PFSK-1 (cell line): ENCODE data around the gene PHOSPHO1.

Experiments used
- POLR2AphosphoS5 ChIP-seq: IDR thresholded peaks from 2 replicates; pipeline ENCODE4 v1.6.1; 2012; ENCODE audit warnings: low read depth, mild to moderate bottlenecking, control low read depth, low read length, moderate library complexity
- TAF1 ChIP-seq: IDR thresholded peaks from 2 replicates; pipeline ENCODE4 v1.6.1; 2012; ENCODE audit warnings: low read length, control low read depth, borderline replicate concordance; ENCODE audit not compliant: insufficient read depth

GRCh38 chr17:49190932-49191331 is 39.7 kb downstream of the PHOSPHO1 start:
- TF ChIP-seq POLR2AphosphoS5 (no peak), TAF1 (no peak)
